ENCODE data around the gene SRXN1. TPM values are rescaled to one million over a fixed set of nuclear protein-coding genes. Genes with fewer than 3 reads are reported as not detected.

The SRXN1 gene
- total and polyA plus RNA-seq, 9 of the 15 experiments (the other 6 are each of a cell fraction or from before 2014, with no cell fraction given): 6.8 to 36.4 (median 21.6) TPM

DNA sequence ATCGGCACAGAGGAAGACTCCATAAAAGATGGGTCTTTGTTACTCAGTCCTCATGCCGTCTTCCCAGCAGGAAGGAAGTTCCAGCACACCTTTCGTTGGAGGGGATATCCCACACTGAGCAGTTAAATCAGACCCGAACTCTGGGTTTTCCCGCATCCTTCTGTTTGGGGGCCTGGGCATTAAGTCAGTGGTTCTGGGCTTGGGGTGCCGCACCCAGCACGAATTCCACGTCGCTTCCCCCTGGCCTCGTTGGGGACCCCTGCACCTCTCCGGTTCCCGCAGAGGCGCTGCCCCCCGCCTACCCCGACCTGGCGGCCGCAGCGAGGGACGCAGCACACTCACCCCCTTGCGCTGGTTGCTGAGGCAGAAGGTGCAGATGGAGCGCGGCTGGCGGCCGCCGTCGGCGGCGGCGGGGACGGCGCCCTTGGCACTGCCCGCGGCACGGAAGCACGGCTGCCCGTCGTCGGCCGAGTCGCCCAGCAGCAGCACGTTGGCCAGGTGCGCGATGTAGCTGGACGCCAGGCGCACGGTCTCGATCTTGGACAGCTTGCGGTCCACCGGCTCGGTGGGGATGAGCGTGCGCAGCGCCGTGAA, 43.5 kb downstream of the SRXN1 start:
- H2AFZ ChIP-seq (ENCODE audit: low read depth, low read length): no peak overlapping the region
- POLR2A ChIA-PET: no interaction called here
- peaks cover 6 to 29% of the 10 kb centered on the region in 2 experiments; a peak in 3 of 5 replicates for H3K4me1 ChIP-seq (replicated peaks in 1 of 2; ENCODE audit: control insufficient read depth in 2 of 2, insufficient read depth in 2 of 2, low read length in 2 of 2)
- ATAC-seq (no peak), FAIRE-seq (no peak), DNase-seq (ENCODE audit: extremely low read depth in 1 of 4, low spot score in 3 of 4) (peak in 2 of 4 experiments; percentile 30 to 38)
- no TSS peak for BruUV-seq (replicated peaks)
- H3K36me3 ChIP-seq (ENCODE audit: control insufficient read depth, insufficient read depth, low read length): no peaks in the 10 kb centered on the region
- H3K9me3 ChIP-seq (replicated peaks; ENCODE audit: control insufficient read depth, insufficient read depth, low read depth, low read length): no peaks in the 10 kb centered on the region
- no peak overlapping the region for H3K27ac ChIP-seq (ENCODE audit: extremely low read depth, low read depth, low read length)
- H3K4me2 ChIP-seq (ENCODE audit: insufficient read depth, low read length): peak overlapping the region; percentile 62
- in situ Hi-C loops (cut with MboI) (no loop called here), intact Hi-C loops (cut with micrococcal nuclease) (no loop called here)
- H3K4me3 ChIP-seq: peak overlapping the region; percentile 42
- peaks cover 0 to 5% of the 10 kb centered on the region in 2 experiments; a peak in 2 of 5 replicates for H3K27me3 ChIP-seq (ENCODE audit: control insufficient read depth in 2 of 2, insufficient read depth in 2 of 2, low read length in 2 of 2)
- H3K9ac ChIP-seq (ENCODE audit: insufficient read depth in 1 of 2, low read depth in 2 of 2, low read length in 2 of 2): peak overlapping the region in 1 of 2 experiments; percentile 92; a peak in 3 of 4 replicates
- H4K20me1 ChIP-seq (replicated peaks; ENCODE audit: control insufficient read depth, insufficient read depth, low read length): no peaks in the 10 kb centered on the region
- CTCF ChIA-PET (ENCODE audit: low intra/inter-chr PET ratio): no interaction called here
- peaks cover 7% of the 10 kb centered on the region; the same call in 2 of the 3 replicates for H3K79me2 ChIP-seq (ENCODE audit: control insufficient read depth, insufficient read depth, low read length)
- 5% methylated on average over 41 of the region's 54 CpGs for WGBS (ENCODE audit: insufficient coverage, low coverage, missing lambda C conversion rate)
- no peaks in the 10 kb centered on the region for H3K9me1 ChIP-seq (ENCODE audit: control insufficient read depth, insufficient read depth, low read length)
- TF ChIP-seq POLR2AphosphoS2 (IDR thresholded peaks at IDR 0.05; ENCODE audit: low read length): no peak
- TF ChIP-seq ZNF431 (CRISPR knock-in tag; IDR thresholded peaks at IDR 0.05): no peak
- TF ChIP-seq HNRNPL (IDR thresholded peaks at IDR 0.05; ENCODE audit: low read depth, low read length): 0 out of 2 replicates have a peak, but pooled peaks have one; percentile 38
- TF ChIP-seq, protein P1, sequence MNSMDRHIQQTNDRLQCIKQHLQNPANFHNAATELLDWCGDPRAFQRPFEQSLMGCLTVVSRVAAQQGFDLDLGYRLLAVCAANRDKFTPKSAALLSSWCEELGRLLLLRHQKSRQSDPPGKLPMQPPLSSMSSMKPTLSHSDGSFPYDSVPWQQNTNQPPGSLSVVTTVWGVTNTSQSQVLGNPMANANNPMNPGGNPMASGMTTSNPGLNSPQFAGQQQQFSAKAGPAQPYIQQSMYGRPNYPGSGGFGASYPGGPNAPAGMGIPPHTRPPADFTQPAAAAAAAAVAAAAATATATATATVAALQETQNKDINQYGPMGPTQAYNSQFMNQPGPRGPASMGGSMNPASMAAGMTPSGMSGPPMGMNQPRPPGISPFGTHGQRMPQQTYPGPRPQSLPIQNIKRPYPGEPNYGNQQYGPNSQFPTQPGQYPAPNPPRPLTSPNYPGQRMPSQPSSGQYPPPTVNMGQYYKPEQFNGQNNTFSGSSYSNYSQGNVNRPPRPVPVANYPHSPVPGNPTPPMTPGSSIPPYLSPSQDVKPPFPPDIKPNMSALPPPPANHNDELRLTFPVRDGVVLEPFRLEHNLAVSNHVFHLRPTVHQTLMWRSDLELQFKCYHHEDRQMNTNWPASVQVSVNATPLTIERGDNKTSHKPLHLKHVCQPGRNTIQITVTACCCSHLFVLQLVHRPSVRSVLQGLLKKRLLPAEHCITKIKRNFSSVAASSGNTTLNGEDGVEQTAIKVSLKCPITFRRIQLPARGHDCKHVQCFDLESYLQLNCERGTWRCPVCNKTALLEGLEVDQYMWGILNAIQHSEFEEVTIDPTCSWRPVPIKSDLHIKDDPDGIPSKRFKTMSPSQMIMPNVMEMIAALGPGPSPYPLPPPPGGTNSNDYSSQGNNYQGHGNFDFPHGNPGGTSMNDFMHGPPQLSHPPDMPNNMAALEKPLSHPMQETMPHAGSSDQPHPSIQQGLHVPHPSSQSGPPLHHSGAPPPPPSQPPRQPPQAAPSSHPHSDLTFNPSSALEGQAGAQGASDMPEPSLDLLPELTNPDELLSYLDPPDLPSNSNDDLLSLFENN (IDR thresholded peaks at IDR 0.05; ENCODE audit: low read depth in 2 of 2, low read length in 2 of 2): no peak
- no peak for TF ChIP-seq ZNF444 (CRISPR knock-in tag; IDR thresholded peaks at IDR 0.05)
- 0 out of 2 replicates have a peak, but pooled peaks have one; percentile 16 for TF ChIP-seq FOXP1 (CRISPR knock-in tag; IDR thresholded peaks at IDR 0.05)
- TF ChIP-seq ATF6 (CRISPR knock-in tag; IDR thresholded peaks at IDR 0.05): no peak
- TF ChIP-seq HDAC8 (tag; IDR thresholded peaks at IDR 0.05): no peak
- TF ChIP-seq CHD1 (IDR thresholded peaks at IDR 0.05; ENCODE audit: low read length): peak; percentile 60
- no peak for TF ChIP-seq ZNF589 (CRISPR knock-in tag; IDR thresholded peaks at IDR 0.05; ENCODE audit: low read depth)
- TF ChIP-seq MITF (IDR thresholded peaks at IDR 0.05): no peak
- TF ChIP-seq TCF7 (IDR thresholded peaks at IDR 0.05; ENCODE audit: borderline replicate concordance): no peak
- TF ChIP-seq ZNF282 (CRISPR knock-in tag; IDR thresholded peaks at IDR 0.05): peak; percentile 85; the same call in 1 of the 2 replicates
- no peak for TF ChIP-seq PPARD (CRISPR knock-in tag; IDR thresholded peaks at IDR 0.05)
- TF ChIP-seq TGIF2 (CRISPR knock-in tag; IDR thresholded peaks at IDR 0.05): peak; percentile 68; the same call in 1 of the 2 replicates
- TF ChIP-seq PML (IDR thresholded peaks at IDR 0.05; ENCODE audit: low read length): no peak

Measured in K562 (cell line).